ENCODE data around the gene SNX8. TPM values are rescaled to one million over a fixed set of nuclear protein-coding genes. Genes with fewer than 3 reads are reported as not detected.

Gene SNX8
- total and polyA plus RNA-seq, 2 of the 13 experiments (the other 11 are each of a cell fraction or from before 2014, with no cell fraction given): 20.6 to 45.2 TPM

GRCh38 chr7:2314209-2314955, at the start of gene SNX8 (continued):
- TF ChIP-seq ZNF800 (CRISPR knock-in tag; IDR thresholded peaks at IDR 0.05) (no peak), ZNF274 (CRISPR knock-in tag; IDR thresholded peaks at IDR 0.05) (no peak), ISX (CRISPR knock-in tag; conservative IDR thresholded peaks at IDR 0.05) (no peak), ZNF446 (CRISPR knock-in tag; IDR thresholded peaks at IDR 0.05) (peak; percentile 22; the same call in 1 of the 2 replicates), ZSCAN5A (CRISPR knock-in tag; IDR thresholded peaks at IDR 0.05; ENCODE audit: borderline replicate concordance) (no peak), GLI4 (CRISPR knock-in tag; IDR thresholded peaks at IDR 0.05; ENCODE audit: borderline replicate concordance) (no peak), CREBL2 (CRISPR knock-in tag; IDR thresholded peaks at IDR 0.05; ENCODE audit: borderline replicate concordance) (peak; percentile 84; the same call in 1 of the 2 replicates), ZNF720 (CRISPR knock-in tag; IDR thresholded peaks at IDR 0.05) (no peak), ZNF883 (CRISPR knock-in tag; IDR thresholded peaks at IDR 0.05; ENCODE audit: not compliant biosample characterization) (no peak), ZMYM4 (CRISPR knock-in tag; IDR thresholded peaks at IDR 0.05) (no peak), KDM2A (CRISPR knock-in tag; IDR thresholded peaks at IDR 0.05; ENCODE audit: borderline replicate concordance, low read depth) (peak; percentile 15; the same call in 1 of the 2 replicates), POLR2AphosphoS5 (IDR thresholded peaks at IDR 0.05; ENCODE audit: low read depth, low read length) (peak; percentile 52), ZNF160 (CRISPR knock-in tag; IDR thresholded peaks at IDR 0.05) (no peak), KLF9 (CRISPR knock-in tag; IDR thresholded peaks at IDR 0.05; ENCODE audit: low read depth) (no peak), ZNF24 (IDR thresholded peaks at IDR 0.05) (peak; percentile 93), THYN1 (CRISPR knock-in tag; IDR thresholded peaks at IDR 0.05; ENCODE audit: borderline replicate concordance, low read depth) (no peak), ZBTB34 (CRISPR knock-in tag; IDR thresholded peaks at IDR 0.05) (no peak), ZNF142 (CRISPR knock-in tag; IDR thresholded peaks at IDR 0.05) (no peak), ZC3H13 (CRISPR knock-in tag; IDR thresholded peaks at IDR 0.05) (no peak)

Data from HepG2 (cell line).